HG02798 (cell line): ENCODE results near the gene PTCHD1.

Experiments
- ATAC-seq: cut with Tn5 transposase; IDR thresholded peaks from one replicate; pipeline ENCODE4 v1.9.1; 2021; ENCODE audit warnings: mild to moderate bottlenecking; ENCODE audit not compliant: unreplicated experiment, poor library complexity

Gene PTCHD1

GRCh38 chrX:23344238-23344903 is 9.7 kb downstream of the PTCHD1 start:
- ATAC-seq: no peak

- no peak for ATAC-seq
Observed at GRCh38 chrX:23344904-23345271, 10.2 kb downstream of the PTCHD1 start.

GRCh38 chrX:23356189-23356588 is 21.5 kb downstream of the PTCHD1 start:
- ATAC-seq: no peak

GRCh38 chrX:23364416-23364815 is 29.8 kb downstream of the PTCHD1 start:
- ATAC-seq: no peak

GRCh38 chrX:23365541-23365940 is 30.9 kb downstream of the PTCHD1 start:
- no peak for ATAC-seq

- no peak for ATAC-seq
Observed at GRCh38 chrX:23366914-23367313, 32.3 kb downstream of the PTCHD1 start.

- ATAC-seq: no peak
Observed at GRCh38 chrX:23369027-23369426, 34.4 kb downstream of the PTCHD1 start.

GRCh38 chrX:23372220-23372902 is 37.7 kb downstream of the PTCHD1 start:
- ATAC-seq: no peak

GRCh38 chrX:23373129-23373804 is 38.6 kb downstream of the PTCHD1 start:
- ATAC-seq: no peak

- no peak for ATAC-seq
Observed at GRCh38 chrX:23374291-23374690, 39.6 kb downstream of the PTCHD1 start.

GRCh38 chrX:23376581-23376980 is 41.9 kb downstream of the PTCHD1 start:
- no peak for ATAC-seq

GRCh38 chrX:23380581-23380980 is 45.9 kb downstream of the PTCHD1 start:
- no peak for ATAC-seq

- ATAC-seq: no peak
Observed at GRCh38 chrX:23381099-23382087, 46.7 kb downstream of the PTCHD1 start.

- ATAC-seq: no peak
Observed at GRCh38 chrX:23382572-23382971, 47.9 kb downstream of the PTCHD1 start.

GRCh38 chrX:23383411-23383810 is 48.8 kb downstream of the PTCHD1 start:
- ATAC-seq: no peak

GRCh38 chrX:23385242-23385641 is 50.6 kb downstream of the PTCHD1 start:
- ATAC-seq: no peak

GRCh38 chrX:23386260-23386659 is 51.6 kb downstream of the PTCHD1 start:
- no peak for ATAC-seq

GRCh38 chrX:23386726-23387125 is 52.1 kb downstream of the PTCHD1 start:
- no peak for ATAC-seq

GRCh38 chrX:23387550-23388184 is 53.0 kb downstream of the PTCHD1 start:
- no peak for ATAC-seq

GRCh38 chrX:23389196-23389792 is 54.6 kb downstream of the PTCHD1 start:
- no peak for ATAC-seq
